HEK293 (cell line): ENCODE results near the gene CC2D1A.

Experiments
- CTCF ChIA-PET: fragments of 350-600 bp; formaldehyde crosslinking; extraction: SDS; loops from one replicate; lab custom pipeline; 2021; ENCODE audit warnings: antibody characterized with exemption; lab: Yijun Ruan, JAX
- POLR2A ChIA-PET: fragments of 300-600 bp; formaldehyde crosslinking; extraction: SDS; loops from one replicate; lab custom pipeline; 2020; ENCODE audit warnings: antibody characterized with exemption, inconsistent platforms; lab: Yijun Ruan, JAX
- H3K27ac ChIP-seq: fragments of 200-500 bp; sonication (Bioruptor generic); 2 replicates; pipeline ENCODE4 v1.5.1; 2014; ENCODE audit warnings: low read depth, low read length, control low read depth, inconsistent platforms; ENCODE audit errors: extremely low read depth
- H3K36me3 ChIP-seq, 2 experiments: fragments of 200-500 bp in 1 of 2; sonication (Bioruptor generic) in 1 of 2; 1 replicate in 1 of 2; 2 replicates in 1 of 2; pipeline ENCODE4 v1.5.1; 2014 to 2017; ENCODE audit warnings: inconsistent platforms in 2 of 2, low read length in 2 of 2; ENCODE audit not compliant: control insufficient read depth in 2 of 2, insufficient read depth in 1 of 2
- H3K4me1 ChIP-seq: fragments of 200-500 bp; sonication (Bioruptor generic); 2 replicates; pipeline ENCODE4 v1.5.1; 2014; ENCODE audit warnings: mild to moderate bottlenecking, low read length, inconsistent platforms; ENCODE audit not compliant: control insufficient read depth, insufficient read depth
- H3K4me3 ChIP-seq: 2 replicates; pipeline ENCODE4 v1.5.1; 2011; ENCODE audit warnings: low read depth, mild to moderate bottlenecking, control low read depth, low read length, moderate library complexity
- H3K9me3 ChIP-seq: fragments of 200-500 bp; sonication (Bioruptor generic); 2 replicates; pipeline ENCODE4 v1.5.1; 2014; ENCODE audit warnings: low read depth, low read length, inconsistent platforms; ENCODE audit not compliant: control insufficient read depth, insufficient read depth
- GLIS2 ChIP-seq: fragments of 450-650 bp; formaldehyde crosslinking; IDR thresholded peaks from 2 replicates; pipeline ENCODE4 v1.5.1; 2016; ENCODE audit warnings: missing biosample characterization, missing genetic modification characterization
- KLF10 ChIP-seq: fragments of 450-650 bp; IDR thresholded peaks from 2 replicates; pipeline ENCODE4 v1.5.1; 2018; ENCODE audit warnings: missing biosample characterization, mild to moderate bottlenecking, missing genetic modification characterization
- PATZ1 ChIP-seq: fragments of 450-650 bp; formaldehyde crosslinking; IDR thresholded peaks from 2 replicates; pipeline ENCODE4 v1.5.1; 2016; ENCODE audit warnings: missing biosample characterization, missing genetic modification characterization
- PRDM10 ChIP-seq: fragments of 450-650 bp; formaldehyde crosslinking; IDR thresholded peaks from 2 replicates; pipeline ENCODE4 v1.5.1; 2016; ENCODE audit warnings: missing biosample characterization, missing genetic modification characterization
- SP2 ChIP-seq: fragments of 450-650 bp; formaldehyde crosslinking; IDR thresholded peaks from 2 replicates; pipeline ENCODE4 v1.5.1; 2016; ENCODE audit warnings: missing biosample characterization, missing genetic modification characterization
- SP3 ChIP-seq: fragments of 450-650 bp; formaldehyde crosslinking; IDR thresholded peaks from 2 replicates; pipeline ENCODE4 v1.5.1; 2016; ENCODE audit warnings: missing biosample characterization, missing genetic modification characterization
- TCF7L2 ChIP-seq: IDR thresholded peaks from 2 replicates; pipeline ENCODE4 v1.6.1; 2011; ENCODE audit warnings: low read depth, mild to moderate bottlenecking, inconsistent platforms, low read length, moderate library complexity, borderline replicate concordance
- ZBTB10 ChIP-seq: fragments of 450-650 bp; formaldehyde crosslinking; IDR thresholded peaks from 2 replicates; pipeline ENCODE4 v1.5.1; 2016; ENCODE audit warnings: missing biosample characterization, missing genetic modification characterization
- ZBTB20 ChIP-seq: fragments of 450-650 bp; formaldehyde crosslinking; IDR thresholded peaks from 2 replicates; pipeline ENCODE4 v1.5.1; 2016; ENCODE audit warnings: missing biosample characterization, missing genetic modification characterization
- ZBTB26 ChIP-seq: fragments of 450-650 bp; formaldehyde crosslinking; optimal IDR thresholded peaks from 2 replicates; pipeline ENCODE3; 2016; ENCODE audit warnings: missing biosample characterization, mild to moderate bottlenecking, missing genetic modification characterization
- ZBTB48 ChIP-seq: fragments of 450-650 bp; formaldehyde crosslinking; IDR thresholded peaks from 2 replicates; pipeline ENCODE4 v1.5.1; 2016; ENCODE audit warnings: missing biosample characterization, missing genetic modification characterization
- ZBTB8A ChIP-seq: fragments of 450-650 bp; formaldehyde crosslinking; IDR thresholded peaks from 2 replicates; pipeline ENCODE4 v1.5.1; 2016; ENCODE audit warnings: missing biosample characterization, missing genetic modification characterization
- ZIC2 ChIP-seq: fragments of 450-650 bp; formaldehyde crosslinking; IDR thresholded peaks from 2 replicates; pipeline ENCODE4 v1.5.1; 2016; ENCODE audit warnings: missing biosample characterization, missing genetic modification characterization
- ZNF174 ChIP-seq: fragments of 450-650 bp; formaldehyde crosslinking; IDR thresholded peaks from 2 replicates; pipeline ENCODE4 v1.5.0; 2017; ENCODE audit warnings: missing biosample characterization, mild to moderate bottlenecking, missing genetic modification characterization
- ZNF335 ChIP-seq: fragments of 450-650 bp; formaldehyde crosslinking; conservative IDR thresholded peaks from 2 replicates; pipeline ENCODE4 v1.5.1; 2016; ENCODE audit warnings: missing biosample characterization, missing genetic modification characterization
- ZNF404 ChIP-seq: fragments of 450-650 bp; formaldehyde crosslinking; IDR thresholded peaks from 2 replicates; pipeline ENCODE4 v1.5.1; 2017; ENCODE audit warnings: missing biosample characterization, missing genetic modification characterization
- ZNF488 ChIP-seq: fragments of 450-650 bp; formaldehyde crosslinking; IDR thresholded peaks from 2 replicates; pipeline ENCODE4 v1.5.1; 2016; ENCODE audit warnings: missing biosample characterization, missing genetic modification characterization
- ZNF561 ChIP-seq: fragments of 450-650 bp; IDR thresholded peaks from 2 replicates; pipeline ENCODE4 v1.5.1; 2018; ENCODE audit warnings: missing biosample characterization, missing genetic modification characterization, borderline replicate concordance
- ZNF626 ChIP-seq: fragments of 450-650 bp; sonication (Bioruptor Pico); formaldehyde crosslinking; IDR thresholded peaks from 2 replicates; pipeline ENCODE4 v1.5.1; 2018; ENCODE audit warnings: missing biosample characterization, missing genetic modification characterization, inconsistent platforms
- ZNF692 ChIP-seq: fragments of 450-650 bp; formaldehyde crosslinking; IDR thresholded peaks from 2 replicates; pipeline ENCODE4 v1.5.1; 2016; ENCODE audit warnings: missing biosample characterization, missing genetic modification characterization
- ZNF837 ChIP-seq: fragments of 450-650 bp; formaldehyde crosslinking; IDR thresholded peaks from 2 replicates; pipeline ENCODE4 v1.5.1; 2016; ENCODE audit warnings: missing biosample characterization, missing genetic modification characterization
- ZSCAN30 ChIP-seq: fragments of 450-650 bp; IDR thresholded peaks from 2 replicates; pipeline ENCODE4 v1.5.1; 2018; ENCODE audit warnings: missing biosample characterization, mild to moderate bottlenecking, missing genetic modification characterization, moderate library complexity
- ZXDB ChIP-seq: fragments of 450-650 bp; formaldehyde crosslinking; IDR thresholded peaks from 2 replicates; pipeline ENCODE4 v1.5.1; 2016; ENCODE audit warnings: missing biosample characterization, missing genetic modification characterization

Gene CC2D1A

GRCh38 chr19:13865571-13866462, 40.2 kb upstream of the CC2D1A start:
- CTCF ChIA-PET, result interaction anchor here (0.6 to 1.9 kb wide), 2 partner anchors 45 to 588 kb away, joined by 3 to 4 read pairs; no protein-coding TSS in a partner anchor
- Histone ChIP-seq H3K27ac (peak overlapping the region; percentile 65), H3K9me3 (no peaks in the 10 kb centered on the region), H3K4me3 (peak overlapping the region; percentile 60), H3K36me3 (no peaks in the 10 kb centered on the region; a peak in 1 of 3 replicates), H3K4me1 (no peaks in the 10 kb centered on the region; the same call in 1 of the 2 replicates)
- POLR2A ChIA-PET, result interaction anchor here (0.6 to 1.0 kb wide), 2 partner anchors 126 to 195 kb away, joined by 3 to 5 read pairs; no protein-coding TSS in a partner anchor
- TF ChIP-seq KLF10 (tag by site-specific recombination) (peak; percentile 55; the same call in 1 of the 2 replicates), ZBTB26 (tag by site-specific recombination) (peak; percentile 54), ZNF561 (tag by site-specific recombination) (peak; percentile 54; the same call in 1 of the 2 replicates), ZXDB (tag by site-specific recombination) (peak; percentile 85), ZNF837 (tag by site-specific recombination) (no peak), ZNF626 (tag by site-specific recombination) (no peak), PRDM10 (tag by site-specific recombination) (no peak), ZBTB20 (peak; percentile 10; the same call in 1 of the 2 replicates), ZBTB8A (tag by site-specific recombination) (peak; percentile 95), TCF7L2 (no peak), ZBTB48 (tag by site-specific recombination) (no peak), ZBTB10 (tag by site-specific recombination) (peak; percentile 57; the same call in 1 of the 2 replicates), ZNF335 (tag by site-specific recombination) (peak; percentile 53), ZIC2 (tag by site-specific recombination) (peak; percentile 56), ZNF174 (tag by site-specific recombination) (no peak), PATZ1 (tag by site-specific recombination) (peak; percentile 72), GLIS2 (peak; percentile 62), SP2 (tag by site-specific recombination) (peak; percentile 24), ZNF692 (tag by site-specific recombination) (peak; percentile 68; the same call in 1 of the 2 replicates), ZSCAN30 (tag by site-specific recombination) (0 out of 2 replicates have a peak, but pooled peaks have one; percentile 18), ZNF488 (tag by site-specific recombination) (no peak), ZNF404 (tag by site-specific recombination) (no peak), SP3 (peak; percentile 37; the same call in 1 of the 2 replicates)
